ENCODE results near the gene VEGFA. TPM values are rescaled to one million over a fixed set of nuclear protein-coding genes. Genes with fewer than 3 reads are reported as not detected.

The VEGFA gene
- polyA plus RNA-seq, 2 of the 4 experiments (the other 2 are of a cell fraction) = 35.8 to 83.7 TPM

DNA sequence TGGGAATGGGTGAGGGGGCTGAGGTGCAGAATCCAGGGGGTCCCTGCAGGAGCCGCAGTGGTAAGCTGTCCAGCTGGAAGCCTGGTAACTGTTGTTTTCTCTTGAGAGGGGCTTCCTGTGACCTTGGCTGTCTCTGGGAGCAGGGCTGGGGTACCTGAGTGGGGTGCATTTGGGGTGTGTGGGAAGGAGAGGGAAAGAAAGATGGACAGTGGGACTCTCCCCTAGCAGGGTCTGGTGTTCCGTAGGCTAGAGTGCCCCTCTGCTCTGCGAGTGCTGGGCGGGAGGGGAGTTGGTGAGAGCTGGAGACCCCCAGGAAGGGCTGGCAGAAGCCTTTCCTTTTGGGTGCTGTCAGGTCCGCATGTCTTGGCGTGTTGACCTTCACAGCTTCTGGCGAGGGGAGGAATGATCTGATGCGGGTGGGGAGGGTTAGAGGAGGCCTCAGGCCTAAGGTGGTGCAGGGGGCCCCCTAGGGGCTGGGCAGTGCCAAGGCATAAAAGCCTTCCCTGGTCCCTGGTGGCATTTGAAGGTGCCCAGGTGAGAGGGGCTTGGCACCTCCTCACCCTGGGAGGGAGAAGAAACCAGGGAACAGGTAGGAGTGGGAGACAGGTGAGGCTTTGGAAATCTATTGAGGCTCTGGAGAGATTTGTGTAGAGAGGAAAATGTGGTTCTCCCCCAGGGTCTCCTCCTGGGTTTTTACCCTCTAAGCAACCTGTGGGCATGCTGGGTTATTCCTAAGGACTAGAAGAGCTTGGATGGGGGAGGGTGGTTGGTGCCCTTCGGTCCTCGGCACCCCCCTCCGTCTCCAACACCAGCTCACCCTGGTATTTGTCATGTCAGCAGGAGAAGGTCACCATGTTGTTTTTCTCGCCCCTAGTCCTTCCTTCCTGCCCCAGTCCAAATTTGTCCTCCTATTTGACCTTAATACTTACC is 3.3 kb downstream of the VEGFA start:
- Histone ChIP-seq H3K4me1 (peaks cover 30% of the 10 kb centered on the region), H3K27ac (peak overlapping the region; percentile 97 to 100), H3K4me2 (peak overlapping the region; percentile 93), H3K4me3 (peak overlapping the region; percentile 59), H3K9me3 (no peaks in the 10 kb centered on the region)
- DNase-seq (ENCODE audit: low read depth in 1 of 2, low spot score in 1 of 2) (peak; percentile 68 to 90), FAIRE-seq (no peak), ATAC-seq (peak; percentile 22 to 53; a peak in 3 of 6 replicates)
- ChIA-PET CTCF (interaction anchor here (0.5 to 8.4 kb wide), 39 partner anchors 9 to 313 kb away, joined by 3 to 115 read pairs (median 5); no protein-coding TSS in a partner anchor), POLR2A (no interaction called here)
- 26% methylated on average over 8 of the region's 12 CpGs for WGBS (ENCODE audit: missing lambda C conversion rate)
- TF ChIP-seq SMC3 (IDR thresholded peaks at IDR 0.05) (peak; percentile 40; the same call in 2 of the 3 replicates), E2F6 (IDR thresholded peaks at IDR 0.05; ENCODE audit: borderline replicate concordance, low read depth) (no peak), JUNB (IDR thresholded peaks at IDR 0.05) (no peak), NPAS2 (CRISPR knock-in tag; IDR thresholded peaks at IDR 0.05; ENCODE audit: borderline replicate concordance) (no peak), ZSCAN20 (CRISPR knock-in tag; IDR thresholded peaks at IDR 0.05) (no peak), NFE2L2 (conservative IDR thresholded peaks at IDR 0.05; ENCODE audit: low read length) (no peak), ESRRA (IDR thresholded peaks at IDR 0.05; ENCODE audit: borderline replicate concordance, low read length) (peak; percentile 72; the same call in 1 of the 2 replicates), CHD4 (IDR thresholded peaks at IDR 0.05; ENCODE audit: borderline replicate concordance) (no peak), MAFK (IDR thresholded peaks at IDR 0.05; ENCODE audit: partially characterized antibody) (peak; percentile 27), RARB (CRISPR knock-in tag; IDR thresholded peaks at IDR 0.05) (no peak), CBX8 (IDR thresholded peaks at IDR 0.05) (no peak), CBX2 (IDR thresholded peaks at IDR 0.05; ENCODE audit: borderline replicate concordance, low read depth) (no peak), KDM1A (IDR thresholded peaks at IDR 0.05; ENCODE audit: low read depth) (no peak), HOXA7 (CRISPR knock-in tag; IDR thresholded peaks at IDR 0.05) (no peak), KDM5A (IDR thresholded peaks at IDR 0.05) (no peak), RAD21 (conservative IDR thresholded peaks at IDR 0.05 in 1 of 2, IDR thresholded peaks at IDR 0.05 in 1 of 2) (peak; percentile 43 to 60; a peak in 4 of 5 replicates), PHF8 (IDR thresholded peaks at IDR 0.05; ENCODE audit: borderline replicate concordance, low read depth) (no peak), HOXB5 (CRISPR knock-in tag; IDR thresholded peaks at IDR 0.05) (no peak), NR3C1 (IDR thresholded peaks at IDR 0.05) (no peak), HOXB13 (CRISPR knock-in tag; IDR thresholded peaks at IDR 0.05; ENCODE audit: low read depth) (no peak), RCOR1 (IDR thresholded peaks at IDR 0.05; ENCODE audit: low read depth, low read length) (no peak), MAX (IDR thresholded peaks at IDR 0.05) (0 out of 2 replicates have a peak, but pooled peaks have one; percentile 14), SREBF2 (IDR thresholded peaks at IDR 0.05) (no peak)
- TF ChIP-seq, protein P1, sequence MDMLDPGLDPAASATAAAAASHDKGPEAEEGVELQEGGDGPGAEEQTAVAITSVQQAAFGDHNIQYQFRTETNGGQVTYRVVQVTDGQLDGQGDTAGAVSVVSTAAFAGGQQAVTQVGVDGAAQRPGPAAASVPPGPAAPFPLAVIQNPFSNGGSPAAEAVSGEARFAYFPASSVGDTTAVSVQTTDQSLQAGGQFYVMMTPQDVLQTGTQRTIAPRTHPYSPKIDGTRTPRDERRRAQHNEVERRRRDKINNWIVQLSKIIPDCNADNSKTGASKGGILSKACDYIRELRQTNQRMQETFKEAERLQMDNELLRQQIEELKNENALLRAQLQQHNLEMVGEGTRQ (IDR thresholded peaks at IDR 0.05) = no peak
- TF ChIP-seq, protein P2, sequence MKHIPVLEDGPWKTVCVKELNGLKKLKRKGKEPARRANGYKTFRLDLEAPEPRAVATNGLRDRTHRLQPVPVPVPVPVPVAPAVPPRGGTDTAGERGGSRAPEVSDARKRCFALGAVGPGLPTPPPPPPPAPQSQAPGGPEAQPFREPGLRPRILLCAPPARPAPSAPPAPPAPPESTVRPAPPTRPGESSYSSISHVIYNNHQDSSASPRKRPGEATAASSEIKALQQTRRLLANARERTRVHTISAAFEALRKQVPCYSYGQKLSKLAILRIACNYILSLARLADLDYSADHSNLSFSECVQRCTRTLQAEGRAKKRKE (CRISPR knock-in tag; IDR thresholded peaks at IDR 0.05; ENCODE audit: low read depth) = no peak
- TF ChIP-seq, protein P3, sequence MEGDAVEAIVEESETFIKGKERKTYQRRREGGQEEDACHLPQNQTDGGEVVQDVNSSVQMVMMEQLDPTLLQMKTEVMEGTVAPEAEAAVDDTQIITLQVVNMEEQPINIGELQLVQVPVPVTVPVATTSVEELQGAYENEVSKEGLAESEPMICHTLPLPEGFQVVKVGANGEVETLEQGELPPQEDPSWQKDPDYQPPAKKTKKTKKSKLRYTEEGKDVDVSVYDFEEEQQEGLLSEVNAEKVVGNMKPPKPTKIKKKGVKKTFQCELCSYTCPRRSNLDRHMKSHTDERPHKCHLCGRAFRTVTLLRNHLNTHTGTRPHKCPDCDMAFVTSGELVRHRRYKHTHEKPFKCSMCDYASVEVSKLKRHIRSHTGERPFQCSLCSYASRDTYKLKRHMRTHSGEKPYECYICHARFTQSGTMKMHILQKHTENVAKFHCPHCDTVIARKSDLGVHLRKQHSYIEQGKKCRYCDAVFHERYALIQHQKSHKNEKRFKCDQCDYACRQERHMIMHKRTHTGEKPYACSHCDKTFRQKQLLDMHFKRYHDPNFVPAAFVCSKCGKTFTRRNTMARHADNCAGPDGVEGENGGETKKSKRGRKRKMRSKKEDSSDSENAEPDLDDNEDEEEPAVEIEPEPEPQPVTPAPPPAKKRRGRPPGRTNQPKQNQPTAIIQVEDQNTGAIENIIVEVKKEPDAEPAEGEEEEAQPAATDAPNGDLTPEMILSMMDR (IDR thresholded peaks at IDR 0.05) = peak; percentile 68

All from A549 (cell line).